T-helper 2 cell treated with Interferon-gamma antibody and Interleukin-4, amounts not matched to agents 5 μg/mL and 100 μg/mL, for 36 hours (primary cell): Measurements from ENCODE around the gene CACTIN.
A peak's percentile ranks its signal among the peaks of the same experiment; 100 is the strongest.

Experiments used
- DNase-seq: peaks from one replicate; pipeline ENCODE4 v3.0.0; 2021; ENCODE audit warnings: low spot score
- H3K27ac Mint-ChIP-seq: one replicate; pipeline ENCODE4 v1.8.0; 2021; ENCODE audit warnings: mild to moderate bottlenecking, mixed read lengths
- H3K27me3 Mint-ChIP-seq: one replicate; pipeline ENCODE4 v1.8.0; 2021; ENCODE audit warnings: low read depth, mixed read lengths
- H3K36me3 Mint-ChIP-seq: one replicate; pipeline ENCODE4 v1.8.0; 2021; ENCODE audit warnings: low read depth, mixed read lengths
- H3K4me1 Mint-ChIP-seq: one replicate; pipeline ENCODE4 v1.8.0; 2021; ENCODE audit warnings: low read depth, mixed read lengths
- H3K4me3 Mint-ChIP-seq: one replicate; pipeline ENCODE4 v1.8.0; 2022; ENCODE audit warnings: mild to moderate bottlenecking, moderate library complexity, mixed read lengths
- H3K9me3 Mint-ChIP-seq: one replicate; pipeline ENCODE4 v1.8.0; 2021; ENCODE audit warnings: mixed read lengths

The CACTIN gene

GRCh38 chr19:3626473-3627350, at the start of gene CACTIN:
Gene CACTIN, minus strand, starts transcription at chr19:3626790. Its CDS starts 28 bp downstream, at chr19:3626762.
- Mint-ChIP-seq H3K36me3 (peaks cover 5% of the 10 kb centered on the region), H3K9me3 (no peaks in the 10 kb centered on the region), H3K27ac (peak within 1 kb of the TSS; percentile 99), H3K27me3 (no peaks in the 10 kb centered on the region), H3K4me3 (peak within 1 kb of the TSS; percentile 90), H3K4me1 (peaks cover 16% of the 10 kb centered on the region)
- DNase-seq, result peak; percentile 97

GRCh38 chr19:3674784-3675543, 48.4 kb upstream of the CACTIN start:
- H3K9me3 Mint-ChIP-seq, result no peaks in the 10 kb centered on the region
- no peak for DNase-seq
- peaks cover 1% of the 10 kb centered on the region for H3K36me3 Mint-ChIP-seq
- H3K4me1 Mint-ChIP-seq, result peaks cover 2% of the 10 kb centered on the region
- H3K4me3 Mint-ChIP-seq, result no peak overlapping the region
- H3K27me3 Mint-ChIP-seq, result no peaks in the 10 kb centered on the region
- H3K27ac Mint-ChIP-seq, result no peak overlapping the region

GRCh38 chr19:3673506-3674439, 47.2 kb upstream of the CACTIN start:
- Mint-ChIP-seq H3K4me1 (peaks cover 2% of the 10 kb centered on the region), H3K27me3 (no peaks in the 10 kb centered on the region), H3K27ac (no peak overlapping the region), H3K4me3 (no peak overlapping the region), H3K9me3 (no peaks in the 10 kb centered on the region), H3K36me3 (no peaks in the 10 kb centered on the region)
- no peak for DNase-seq

- no peaks in the 10 kb centered on the region for H3K9me3 Mint-ChIP-seq
- no peak for DNase-seq
Measured at GRCh38 chr19:3672993-3673392, 46.4 kb upstream of the CACTIN start.

GRCh38 chr19:3672575-3672948, 46.0 kb upstream of the CACTIN start:
- Mint-ChIP-seq H3K27me3 (no peaks in the 10 kb centered on the region), H3K9me3 (no peaks in the 10 kb centered on the region), H3K4me3 (no peak overlapping the region), H3K4me1 (peaks cover 2% of the 10 kb centered on the region), H3K27ac (no peak overlapping the region), H3K36me3 (no peaks in the 10 kb centered on the region)
- no peak for DNase-seq

More at GRCh38 chr19:3672993-3673392, 46.4 kb upstream of the CACTIN start:
- peaks cover 2% of the 10 kb centered on the region for H3K4me1 Mint-ChIP-seq
- H3K4me3 Mint-ChIP-seq, result no peak overlapping the region
- no peaks in the 10 kb centered on the region for H3K36me3 Mint-ChIP-seq
- no peak overlapping the region for H3K27ac Mint-ChIP-seq
- no peaks in the 10 kb centered on the region for H3K27me3 Mint-ChIP-seq

- Mint-ChIP-seq H3K9me3 (no peaks in the 10 kb centered on the region), H3K4me3 (no peak overlapping the region), H3K27me3 (no peaks in the 10 kb centered on the region), H3K27ac (no peak overlapping the region), H3K4me1 (peaks cover 1% of the 10 kb centered on the region), H3K36me3 (no peaks in the 10 kb centered on the region)
- DNase-seq, result peak; percentile 27
Measured at GRCh38 chr19:3671680-3672574, 45.3 kb upstream of the CACTIN start.

GRCh38 chr19:3670796-3671679, 44.4 kb upstream of the CACTIN start:
- Mint-ChIP-seq H3K27me3 (no peaks in the 10 kb centered on the region), H3K4me3 (no peak overlapping the region), H3K27ac (peak overlapping the region; percentile 70), H3K36me3 (no peaks in the 10 kb centered on the region), H3K4me1 (peaks cover 4% of the 10 kb centered on the region), H3K9me3 (no peaks in the 10 kb centered on the region)
- DNase-seq, result peak; percentile 64

GRCh38 chr19:3669947-3670795, 43.6 kb upstream of the CACTIN start:
- Mint-ChIP-seq H3K4me1 (peaks cover 4% of the 10 kb centered on the region), H3K4me3 (no peak overlapping the region), H3K9me3 (no peaks in the 10 kb centered on the region), H3K36me3 (no peaks in the 10 kb centered on the region), H3K27me3 (no peaks in the 10 kb centered on the region), H3K27ac (no peak overlapping the region)
- DNase-seq, result no peak

- Mint-ChIP-seq H3K27ac (no peak overlapping the region), H3K36me3 (no peaks in the 10 kb centered on the region), H3K27me3 (no peaks in the 10 kb centered on the region), H3K4me1 (peaks cover 4% of the 10 kb centered on the region), H3K9me3 (no peaks in the 10 kb centered on the region), H3K4me3 (no peak overlapping the region)
- no peak for DNase-seq
Measured at GRCh38 chr19:3669082-3669946, 42.7 kb upstream of the CACTIN start.

GRCh38 chr19:3668331-3669081, 41.9 kb upstream of the CACTIN start:
- no peaks in the 10 kb centered on the region for H3K36me3 Mint-ChIP-seq
- H3K27ac Mint-ChIP-seq, result no peak overlapping the region
- H3K9me3 Mint-ChIP-seq, result no peaks in the 10 kb centered on the region
- peaks cover 4% of the 10 kb centered on the region for H3K4me1 Mint-ChIP-seq
- no peak for DNase-seq
- H3K4me3 Mint-ChIP-seq, result no peak overlapping the region
- no peaks in the 10 kb centered on the region for H3K27me3 Mint-ChIP-seq
